CD14-positive monocyte (primary cell): ENCODE data around the gene PDE6H. TPM values are rescaled to one million over a fixed set of nuclear protein-coding genes. Genes with fewer than 3 reads are reported as not detected.
A peak's percentile ranks its signal among the peaks of the same experiment; 100 is the strongest.

Experiments used
- DNase-seq, 3 donors: peaks; one replicate each; pipeline ENCODE4 v3.0.0-alpha.2; 2011 to 2022
- H2AFZ ChIP-seq: 2 replicates; pipeline ENCODE4 v1.6.0; 2012; ENCODE audit warnings: mild to moderate bottlenecking, low read depth, low read length, inconsistent platforms; ENCODE audit not compliant: insufficient read depth, poor library complexity, severe bottlenecking
- H3K27ac ChIP-seq, 2 donors: 1 replicate in 1 of 2; 2 replicates in 1 of 2; pipeline ENCODE4 v1.5.1; 2012 to 2013; ENCODE audit warnings: low read length in 2 of 2, control low read depth in 1 of 2, inconsistent platforms in 1 of 2, low read depth in 1 of 2, mild to moderate bottlenecking in 1 of 2
- H3K27me3 ChIP-seq, 2 donors: one replicate each; pipeline versions ENCODE4 v1.6.0 to v1.6.1; 2011 to 2013; ENCODE audit warnings: low read length in 2 of 2; ENCODE audit not compliant: control insufficient read depth in 2 of 2, insufficient read depth in 2 of 2
- H3K36me3 ChIP-seq, 2 donors: replicated peaks in 1 of 2; 1 replicate in 1 of 2; 2 replicates in 1 of 2; pipeline versions ENCODE4 v1.5.1 to v1.6.1; 2012 to 2013; ENCODE audit warnings: low read length in 2 of 2, control low read depth in 1 of 2, inconsistent platforms in 1 of 2, mild to moderate bottlenecking in 1 of 2; ENCODE audit not compliant: insufficient read depth in 2 of 2, control insufficient read depth in 1 of 2
- H3K4me1 ChIP-seq, 2 donors: 1 replicate in 1 of 2; 2 replicates in 1 of 2; pipeline versions ENCODE4 v1.5.1 to v1.6.1; 2012 to 2013; ENCODE audit warnings: low read length in 2 of 2, control low read depth in 1 of 2, inconsistent platforms in 1 of 2, mild to moderate bottlenecking in 1 of 2, moderate library complexity in 1 of 2; ENCODE audit not compliant: insufficient read depth in 2 of 2, control insufficient read depth in 1 of 2
- H3K4me2 ChIP-seq: replicated peaks from 2 replicates; pipeline ENCODE3; 2012; ENCODE audit warnings: low read length, moderate library complexity, mild to moderate bottlenecking; ENCODE audit not compliant: poor library complexity, severe bottlenecking; ENCODE audit errors: extremely low read depth
- H3K4me3 ChIP-seq, 3 experiments: fragments of 200-600 bp in 1 of 3; sonication (generic) in 1 of 3; replicated peaks in 1 of 3; 1 replicate in 2 of 3; 2 replicates in 1 of 3; pipeline ENCODE4 v1.5.1; 2011 to 2013; ENCODE audit warnings: low read length in 3 of 3, mild to moderate bottlenecking in 3 of 3, control low read depth in 2 of 3, low read depth in 2 of 3, inconsistent platforms in 1 of 3, moderate library complexity in 1 of 3
- H3K79me2 ChIP-seq: 2 replicates; pipeline ENCODE4 v1.6.0; 2012; ENCODE audit warnings: mild to moderate bottlenecking, control low read depth, inconsistent platforms, low read length, moderate library complexity; ENCODE audit not compliant: insufficient read depth
- H3K9ac ChIP-seq: 2 replicates; pipeline ENCODE4 v1.6.0; 2017; ENCODE audit warnings: low read length, mild to moderate bottlenecking; ENCODE audit not compliant: insufficient read depth, poor library complexity, severe bottlenecking
- H3K9me3 ChIP-seq, 2 donors: replicated peaks in 1 of 2; 1 replicate in 1 of 2; 2 replicates in 1 of 2; pipeline versions ENCODE4 v1.5.1 to v1.6.1; 2012 to 2013; ENCODE audit warnings: low read length in 2 of 2, control low read depth in 1 of 2; ENCODE audit not compliant: control insufficient read depth in 1 of 2, insufficient read depth in 1 of 2
- H4K20me1 ChIP-seq: 2 replicates; pipeline ENCODE4 v1.6.0; 2012; ENCODE audit warnings: mild to moderate bottlenecking, low read length, control low read depth, moderate library complexity; ENCODE audit not compliant: insufficient read depth
- H3K27ac Mint-ChIP-seq, 7 donors: one replicate each; pipeline ENCODE4 v1.8.0; 2020; ENCODE audit warnings: mild to moderate bottlenecking in 7 of 7, mixed read lengths in 7 of 7, moderate library complexity in 6 of 7, inconsistent platforms in 2 of 7
- H3K27me3 Mint-ChIP-seq, 3 donors: one replicate each; pipeline ENCODE4 v1.8.0; 2021 to 2022; ENCODE audit warnings: low read depth in 3 of 3, mild to moderate bottlenecking in 3 of 3, mixed read lengths in 3 of 3, moderate library complexity in 3 of 3, inconsistent platforms in 1 of 3
- H3K36me3 Mint-ChIP-seq, 2 donors: one replicate each; pipeline ENCODE4 v1.8.0; 2020; ENCODE audit warnings: mixed read lengths in 2 of 2, inconsistent platforms in 1 of 2, mild to moderate bottlenecking in 1 of 2
- H3K4me1 Mint-ChIP-seq: one replicate; pipeline ENCODE4 v1.8.0; 2020; ENCODE audit warnings: mild to moderate bottlenecking, mixed read lengths
- H3K4me3 Mint-ChIP-seq, 2 donors: one replicate each; pipeline ENCODE4 v1.8.0; 2020; ENCODE audit warnings: mild to moderate bottlenecking in 2 of 2, mixed read lengths in 2 of 2, moderate library complexity in 1 of 2
- H3K9me3 Mint-ChIP-seq, 7 donors: one replicate each; pipeline ENCODE4 v1.8.0; 2020 to 2022; ENCODE audit warnings: mixed read lengths in 7 of 7, mild to moderate bottlenecking in 6 of 7, moderate library complexity in 6 of 7, inconsistent platforms in 2 of 7
- CTCF ChIP-seq: fragments of 200-600 bp; IDR thresholded peaks from one replicate; pipeline ENCODE4 v1.8.0; 2022; ENCODE audit warnings: antibody characterized with exemption, mild to moderate bottlenecking
- WGBS: methylation state at CpG from one replicate; pipeline ENCODE4 v1.1.5; 2013; ENCODE audit warnings: missing lambda C conversion rate; ENCODE audit not compliant: insufficient coverage; 5-methylcytosine and 5-hydroxymethylcytosine counted together
- intact Hi-C, 2 donors: fragments of 100-400 bp; cut with micrococcal nuclease; formaldehyde crosslinking; loops; one replicate each; pipeline versions ENCODE4 v1.15.0 to v1.15.1; 2023
- polyA plus RNA-seq, 3 donors: library from polyadenylated mRNA; depleted of rRNA in 1 of 3; unstranded in 2 of 3; stranded (reverse) in 1 of 3; fragments of 300-500 nt in 2 of 3; fragments of >200 nt in 1 of 3; fragmentation: Illumina TruSeq in 2 of 3; gene quantifications; 1 replicate in 2 of 3; 2 replicates in 1 of 3; pipeline ENCODE4 v1.2.3, GENCODE V29; 2012 to 2021

The PDE6H gene
- polyA plus RNA-seq, 3 donors = 0.33 to 0.56 TPM; not detected in 1

- peak within 1 kb of the TSS; percentile 97 for H3K4me2 ChIP-seq
- WGBS = 0% methylated on average over 8 of the region's 14 CpGs
- intact Hi-C loops = loop anchor here (2.0 to 10.0 kb wide), 4 partner anchors 19 to 1864 kb away; no protein-coding TSS in a partner anchor
These were observed 11.2 kb upstream of the PDE6H start, which contains the start of gene ARHGDIB for GRCh38 chr12:14961466-14962152. TSS of gene ARHGDIB (minus strand) at chr12:14961601. CDS start at chr12:14950712, 10,889 bp downstream.

More at GRCh38 chr12:14961466-14962152, 11.2 kb upstream of the PDE6H start, which contains the start of gene ARHGDIB:
- Mint-ChIP-seq H3K27me3 (no peaks in the 10 kb centered on the region), H3K27ac (peak within 1 kb of the TSS; percentile 95 to 99 (median 99)), H3K36me3 (peaks cover 9 to 11% of the 10 kb centered on the region in 2 donors), H3K4me1 (peaks cover 81% of the 10 kb centered on the region), H3K9me3 (peaks cover 0 to 5% (median 0%) of the 10 kb centered on the region in 7 donors), H3K4me3 (peak within 1 kb of the TSS; percentile 95 to 99)
- Histone ChIP-seq H3K9ac (peak within 1 kb of the TSS; percentile 77), H3K27me3 (no peaks in the 10 kb centered on the region), H3K36me3 (no peaks in the 10 kb centered on the region), H3K27ac (peak within 1 kb of the TSS; percentile 88 to 96), H4K20me1 (peaks cover 41% of the 10 kb centered on the region), H3K4me1 (peaks cover 66 to 85% of the 10 kb centered on the region in 2 donors), H2AFZ (peak within 1 kb of the TSS; percentile 48), H3K9me3 (no peaks in the 10 kb centered on the region), H3K79me2 (peaks cover 70% of the 10 kb centered on the region), H3K4me3 (peak within 1 kb of the TSS; percentile 82 to 100 (median 95))
- TF ChIP-seq CTCF = no peak
- peak; percentile 73 to 86 (median 78) for DNase-seq
